ENCODE results near the gene DGKB.

Gene DGKB

DNA sequence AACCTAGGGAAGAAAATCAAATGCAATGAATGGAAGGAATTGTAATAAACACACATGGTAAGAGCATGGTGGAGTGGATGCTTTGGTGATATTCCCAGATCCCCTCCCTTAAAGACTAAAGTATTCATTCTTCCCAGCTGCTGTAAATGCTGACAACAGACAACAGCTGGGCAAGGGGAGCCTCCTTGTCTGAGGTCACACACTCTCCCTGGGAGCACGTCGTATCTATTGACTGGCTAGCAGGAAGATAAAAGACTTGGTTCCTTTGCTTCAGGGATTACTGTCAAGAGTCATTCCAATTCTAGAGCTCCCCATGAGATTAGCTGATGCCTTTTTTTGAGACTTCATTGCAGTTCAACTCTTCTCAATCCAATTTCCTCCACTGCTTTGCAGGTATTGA, 469.6 kb downstream of the DGKB start:
- DNase-seq (ENCODE audit: low read depth), result no peak
- no peak overlapping the region for H3K4me3 ChIP-seq (ENCODE audit: low read depth, low read length)
- TF ChIP-seq, protein P1, sequence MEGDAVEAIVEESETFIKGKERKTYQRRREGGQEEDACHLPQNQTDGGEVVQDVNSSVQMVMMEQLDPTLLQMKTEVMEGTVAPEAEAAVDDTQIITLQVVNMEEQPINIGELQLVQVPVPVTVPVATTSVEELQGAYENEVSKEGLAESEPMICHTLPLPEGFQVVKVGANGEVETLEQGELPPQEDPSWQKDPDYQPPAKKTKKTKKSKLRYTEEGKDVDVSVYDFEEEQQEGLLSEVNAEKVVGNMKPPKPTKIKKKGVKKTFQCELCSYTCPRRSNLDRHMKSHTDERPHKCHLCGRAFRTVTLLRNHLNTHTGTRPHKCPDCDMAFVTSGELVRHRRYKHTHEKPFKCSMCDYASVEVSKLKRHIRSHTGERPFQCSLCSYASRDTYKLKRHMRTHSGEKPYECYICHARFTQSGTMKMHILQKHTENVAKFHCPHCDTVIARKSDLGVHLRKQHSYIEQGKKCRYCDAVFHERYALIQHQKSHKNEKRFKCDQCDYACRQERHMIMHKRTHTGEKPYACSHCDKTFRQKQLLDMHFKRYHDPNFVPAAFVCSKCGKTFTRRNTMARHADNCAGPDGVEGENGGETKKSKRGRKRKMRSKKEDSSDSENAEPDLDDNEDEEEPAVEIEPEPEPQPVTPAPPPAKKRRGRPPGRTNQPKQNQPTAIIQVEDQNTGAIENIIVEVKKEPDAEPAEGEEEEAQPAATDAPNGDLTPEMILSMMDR (IDR thresholded peaks at IDR 0.05; ENCODE audit: low read depth, low read length, missing control alignments), result no peak
- in situ Hi-C loops (cut with HindIII; ENCODE audit: low sequenced_read_pairs), result no loop called here

DNA sequence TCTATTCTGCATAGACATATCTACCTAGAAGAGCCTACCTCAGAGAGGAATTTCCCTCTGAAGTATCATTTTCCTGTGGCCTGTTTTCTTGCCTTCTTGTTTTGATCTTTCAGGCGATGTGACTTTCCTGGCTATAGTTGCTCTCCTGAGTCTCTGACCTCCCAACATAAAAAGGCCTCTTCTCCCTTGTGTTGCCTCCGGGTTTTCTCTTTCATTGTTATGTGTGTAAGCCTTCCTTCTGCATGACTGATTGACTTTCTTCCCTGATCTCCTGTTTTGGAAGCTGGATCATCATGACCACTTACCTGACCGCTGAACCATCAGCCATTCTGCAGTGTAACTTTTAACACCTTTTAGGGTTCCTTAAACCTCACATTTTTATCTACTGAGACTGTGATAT, 471.6 kb downstream of the DGKB start:
- DNase-seq (ENCODE audit: low read depth), result no peak
- no peak overlapping the region for H3K4me3 ChIP-seq (ENCODE audit: low read depth, low read length)
- TF ChIP-seq, protein P1 (IDR thresholded peaks at IDR 0.05; ENCODE audit: low read depth, low read length, missing control alignments), result no peak
- in situ Hi-C loops (cut with HindIII; ENCODE audit: low sequenced_read_pairs), result no loop called here

GRCh38 chr7:14425559-14425958, 477.0 kb downstream of the DGKB start:
- TF ChIP-seq, protein P1 (IDR thresholded peaks at IDR 0.05; ENCODE audit: low read depth, low read length, missing control alignments), result no peak
- no peak for DNase-seq (ENCODE audit: low read depth)
- in situ Hi-C loops (cut with HindIII; ENCODE audit: low sequenced_read_pairs), result no loop called here
- no peak overlapping the region for H3K4me3 ChIP-seq (ENCODE audit: low read depth, low read length)

GRCh38 chr7:14424675-14425074, 477.9 kb downstream of the DGKB start:
- TF ChIP-seq, protein P1 (IDR thresholded peaks at IDR 0.05; ENCODE audit: low read depth, low read length, missing control alignments), result no peak
- H3K4me3 ChIP-seq (ENCODE audit: low read depth, low read length), result no peak overlapping the region
- in situ Hi-C loops (cut with HindIII; ENCODE audit: low sequenced_read_pairs), result no loop called here
- no peak for DNase-seq (ENCODE audit: low read depth)

DNA sequence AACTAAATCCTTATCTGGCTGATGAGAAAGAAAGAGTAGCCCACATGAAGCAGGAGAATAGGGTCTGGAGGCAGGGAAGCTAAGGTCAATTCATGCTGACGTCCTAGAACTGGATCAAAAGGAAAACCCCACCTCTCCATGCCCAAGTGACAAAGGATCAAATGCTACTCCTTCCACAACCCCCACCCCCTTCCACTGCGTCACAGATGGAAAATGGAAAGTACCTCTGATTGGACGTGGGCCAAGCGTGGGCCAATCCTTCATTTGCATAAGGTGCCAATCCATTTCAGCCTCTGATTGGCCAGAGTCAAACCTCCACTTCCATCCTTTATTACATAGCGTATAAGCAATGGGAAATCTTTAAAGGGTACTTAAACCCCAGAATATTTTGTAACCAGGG, 481.8 kb downstream of the DGKB start:
- H3K4me3 ChIP-seq (ENCODE audit: low read depth, low read length), result no peak overlapping the region
- no peak for DNase-seq (ENCODE audit: low read depth)
- in situ Hi-C loops (cut with HindIII; ENCODE audit: low sequenced_read_pairs), result no loop called here
- TF ChIP-seq, protein P1 (IDR thresholded peaks at IDR 0.05; ENCODE audit: low read depth, low read length, missing control alignments), result no peak

- TF ChIP-seq, protein P1 (IDR thresholded peaks at IDR 0.05; ENCODE audit: low read depth, low read length, missing control alignments), result no peak
- in situ Hi-C loops (cut with HindIII; ENCODE audit: low sequenced_read_pairs), result no loop called here
Observed at GRCh38 chr7:14419531-14419930, 483.0 kb downstream of the DGKB start.

DNA sequence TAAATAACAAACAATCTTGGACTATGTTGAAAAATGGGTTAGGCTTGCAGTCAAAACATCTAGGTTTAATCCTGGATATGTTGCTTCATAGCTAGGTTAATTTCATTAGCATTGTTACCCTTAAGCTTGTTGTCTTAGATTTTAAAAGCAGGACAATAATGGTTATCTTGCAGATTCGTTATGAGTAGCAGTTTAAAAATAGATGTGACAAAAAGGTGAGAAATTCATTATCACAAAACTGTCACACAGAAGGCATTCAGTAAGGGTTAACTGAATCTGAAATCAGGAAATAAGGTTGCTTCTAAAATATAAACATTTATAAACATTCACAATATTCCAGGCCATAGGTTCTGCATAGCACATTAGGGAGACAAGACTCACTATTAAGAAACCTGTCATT, 483.9 kb downstream of the DGKB start:
- in situ Hi-C loops (cut with HindIII; ENCODE audit: low sequenced_read_pairs), result no loop called here
- TF ChIP-seq, protein P1 (IDR thresholded peaks at IDR 0.05; ENCODE audit: low read depth, low read length, missing control alignments), result no peak

More at GRCh38 chr7:14419531-14419930, 483.0 kb downstream of the DGKB start:
- DNase-seq (ENCODE audit: low read depth), result no peak
- H3K4me3 ChIP-seq (ENCODE audit: low read depth, low read length), result no peak overlapping the region

More for the DNA sequence above, 483.9 kb downstream of the DGKB start:
- DNase-seq (ENCODE audit: low read depth), result no peak
- H3K4me3 ChIP-seq (ENCODE audit: low read depth, low read length), result no peak overlapping the region
